DMS53 (cell line): ENCODE measurements around the gene UBTF.

Source experiments
- DNase-seq: peaks from one replicate; lab custom pipeline; 2025; lab: John Stamatoyannopoulos, UW

The UBTF gene

DNA sequence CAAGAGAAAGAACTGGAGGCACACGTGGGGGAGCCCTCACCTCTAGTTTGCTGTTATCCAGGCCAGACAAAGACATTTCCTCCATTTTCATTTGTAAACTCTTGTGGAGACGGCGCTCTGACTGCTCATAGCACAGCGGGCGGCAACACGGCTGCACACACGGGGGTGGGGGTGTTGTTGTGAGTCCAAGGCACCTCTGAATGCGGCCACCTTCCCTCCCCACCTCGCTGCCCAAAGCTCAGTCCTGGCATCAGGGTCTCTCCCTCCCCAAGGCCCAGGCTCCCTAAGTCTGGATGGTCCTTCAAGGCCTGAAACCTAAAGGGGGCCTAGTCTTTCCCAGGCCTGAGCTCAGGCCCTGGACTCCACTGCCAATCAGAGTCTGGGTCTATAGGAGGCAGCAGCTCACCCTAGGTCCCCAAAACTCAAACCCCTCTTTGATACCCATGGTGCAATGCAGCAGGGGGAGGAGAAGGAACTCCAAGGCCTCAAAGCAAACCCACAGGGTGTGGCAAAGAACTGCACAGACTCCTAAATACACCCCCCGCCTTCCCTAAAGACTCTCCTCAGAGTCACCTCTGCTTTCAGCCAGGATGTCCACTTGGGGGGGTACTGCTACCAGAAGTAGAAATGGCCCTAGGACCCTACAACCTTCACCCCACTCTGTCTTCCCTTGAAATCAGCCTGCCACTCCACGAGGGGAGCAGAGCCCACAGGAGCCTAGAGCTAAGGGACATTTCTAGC is 21.3 kb downstream of the UBTF start:
- DNase-seq, result no peak

DNA sequence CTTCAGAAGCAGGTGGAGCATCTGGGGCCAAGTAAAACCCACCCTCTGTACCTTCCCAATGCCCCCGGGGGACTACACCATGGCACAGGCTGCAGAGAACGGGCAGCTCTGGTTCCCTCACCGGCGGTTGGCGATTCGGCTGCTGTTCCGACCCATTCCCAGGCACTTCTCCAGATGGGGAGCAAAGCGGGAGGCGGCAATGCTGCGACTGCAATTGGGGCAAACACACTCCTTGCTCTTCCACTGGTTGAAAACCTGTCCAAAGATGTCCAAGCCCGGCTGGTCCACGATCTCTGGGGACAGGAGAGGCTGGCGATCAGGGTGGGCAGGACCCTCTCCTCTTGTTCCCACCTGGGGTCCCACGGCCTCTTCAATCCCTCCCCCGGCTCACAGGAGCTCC is 22.4 kb downstream of the UBTF start:
- no peak for DNase-seq

- DNase-seq, result no peak
Measured at GRCh38 chr17:44193326-44194084, 26.0 kb downstream of the UBTF start.

DNA sequence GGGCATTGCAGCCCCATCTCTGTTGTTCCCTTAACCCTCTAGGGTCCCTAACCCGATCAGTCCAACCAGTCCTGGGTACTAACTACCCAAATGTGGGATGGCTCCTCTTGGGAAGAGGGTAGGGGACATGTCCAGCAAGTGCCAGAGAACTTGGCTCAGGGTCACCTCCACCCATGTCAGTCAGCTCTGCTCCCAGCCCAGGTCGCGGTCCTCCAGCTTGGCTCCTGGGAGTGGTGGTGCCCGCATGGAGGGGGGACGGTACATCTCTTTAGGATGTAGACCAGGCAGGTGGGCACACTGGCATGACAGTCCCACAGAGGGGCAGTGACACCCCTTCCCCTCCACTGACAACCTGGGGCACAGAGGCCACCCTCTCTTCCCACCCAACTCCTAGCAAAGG is 26.7 kb downstream of the UBTF start:
- DNase-seq, result no peak

DNA sequence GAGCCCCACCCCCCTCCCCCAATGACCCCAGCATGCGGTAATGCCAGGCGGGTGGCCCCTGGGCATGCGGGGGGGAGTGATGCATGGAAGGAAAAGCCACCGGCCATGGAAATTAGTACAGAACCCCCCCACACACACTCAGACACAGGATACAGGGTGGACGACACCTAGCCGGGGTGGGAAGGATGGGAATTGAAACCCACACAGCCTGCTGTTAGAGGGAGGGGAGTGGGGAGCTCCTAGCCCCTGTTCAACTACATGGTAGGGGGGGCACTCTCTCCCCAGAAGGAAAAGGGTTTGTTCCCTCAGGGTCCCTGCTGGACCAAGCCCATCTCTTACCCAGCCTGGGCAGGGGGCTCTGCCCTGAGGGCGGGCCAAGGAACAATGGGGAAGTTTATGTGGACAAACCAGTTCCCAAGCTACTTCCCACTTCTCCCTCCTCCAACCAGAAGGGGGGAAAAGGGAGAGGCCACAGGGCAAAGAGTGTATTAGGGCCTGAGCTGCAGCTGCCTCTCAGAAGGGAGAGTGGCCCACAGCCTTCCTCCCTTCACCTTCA is 27.5 kb downstream of the UBTF start:
- no peak for DNase-seq

GRCh38 chr17:44191369-44191768 is 28.1 kb downstream of the UBTF start:
- DNase-seq, result no peak

DNA sequence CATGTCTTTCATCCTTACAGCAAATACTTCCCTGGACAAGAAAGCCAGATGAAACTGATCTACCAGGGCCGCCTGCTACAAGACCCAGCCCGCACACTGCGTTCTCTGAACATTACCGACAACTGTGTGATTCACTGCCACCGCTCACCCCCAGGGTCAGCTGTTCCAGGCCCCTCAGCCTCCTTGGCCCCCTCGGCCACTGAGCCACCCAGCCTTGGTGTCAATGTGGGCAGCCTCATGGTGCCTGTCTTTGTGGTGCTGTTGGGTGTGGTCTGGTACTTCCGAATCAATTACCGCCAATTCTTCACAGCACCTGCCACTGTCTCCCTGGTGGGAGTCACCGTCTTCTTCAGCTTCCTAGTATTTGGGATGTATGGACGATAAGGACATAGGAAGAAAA is 29.0 kb downstream of the UBTF start:
- no peak for DNase-seq

GRCh38 chr17:44188576-44189403 is 30.7 kb downstream of the UBTF start:
- no peak for DNase-seq

DNA sequence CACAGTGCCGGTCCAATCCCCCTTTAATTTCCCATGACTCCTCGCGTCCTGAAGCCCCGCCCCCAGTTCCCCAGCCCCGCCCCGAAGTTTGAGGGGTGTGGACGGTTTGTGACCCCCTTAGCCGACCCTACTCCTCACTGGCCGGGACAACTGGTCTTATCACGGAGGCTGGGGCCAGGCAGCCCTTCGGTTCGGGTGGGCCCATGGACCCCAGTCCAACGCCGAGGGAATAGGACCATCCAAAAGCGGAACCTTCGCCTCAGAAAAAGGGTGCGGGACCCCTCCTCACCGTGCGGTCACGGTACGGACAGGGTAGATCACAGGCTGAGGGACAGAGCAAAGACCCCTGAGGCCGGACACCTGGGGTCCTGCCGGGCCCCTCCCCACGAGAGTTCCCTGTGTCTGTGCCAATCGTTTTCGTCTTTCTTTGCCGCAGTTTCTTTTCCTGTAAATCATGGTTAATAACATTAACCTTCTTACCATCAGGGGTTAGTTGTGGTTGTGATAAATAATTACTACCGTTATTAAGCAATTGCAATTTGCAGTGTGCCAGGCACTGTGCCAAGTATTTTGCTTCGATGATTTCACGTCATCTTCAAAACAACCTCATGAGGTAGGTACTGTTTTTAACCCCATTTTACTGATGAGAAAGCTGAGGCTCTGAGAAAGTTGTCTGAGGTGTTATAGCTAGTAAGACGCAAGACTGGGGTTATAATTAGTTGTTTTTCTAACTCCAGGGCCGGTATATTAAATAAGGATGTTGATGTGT is 32.2 kb downstream of the UBTF start:
- DNase-seq, result peak; percentile 51

GRCh38 chr17:44186307-44187130 is 33.0 kb downstream of the UBTF start, which contains the start of gene TMUB2:
TSS of gene TMUB2 (plus strand) at chr17:44186972. CDS start at chr17:44187709, 737 bp downstream.
- peak; percentile 100 for DNase-seq

DNA sequence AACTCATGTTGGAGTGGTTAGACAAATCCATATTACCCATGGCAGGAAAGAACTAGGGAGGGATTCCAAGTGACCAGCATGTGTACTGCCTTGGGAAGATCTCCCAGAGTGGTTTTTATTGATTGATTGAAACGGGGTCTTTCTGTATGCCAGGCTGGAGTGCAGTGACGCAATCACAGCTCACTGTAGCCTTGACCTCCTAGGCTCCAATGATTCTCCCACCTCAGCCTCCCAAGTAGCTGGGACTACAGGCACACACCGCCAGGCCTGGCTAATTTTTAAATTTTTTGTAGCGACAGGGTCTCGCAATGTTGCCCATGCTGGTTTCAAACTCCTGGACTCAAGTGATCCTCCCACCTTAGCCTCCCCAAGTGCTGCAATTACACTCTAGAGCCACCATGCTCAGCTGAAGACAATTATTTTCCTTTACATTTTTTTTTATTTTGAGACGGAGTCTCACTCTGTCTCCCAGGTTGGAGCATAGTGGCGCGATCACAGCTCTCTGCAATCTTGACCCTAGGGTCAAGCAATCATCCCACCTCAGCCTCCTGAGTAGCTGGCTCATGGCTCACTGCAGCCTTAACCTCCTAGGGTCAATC is 35.2 kb downstream of the UBTF start:
- DNase-seq, result no peak

DNA sequence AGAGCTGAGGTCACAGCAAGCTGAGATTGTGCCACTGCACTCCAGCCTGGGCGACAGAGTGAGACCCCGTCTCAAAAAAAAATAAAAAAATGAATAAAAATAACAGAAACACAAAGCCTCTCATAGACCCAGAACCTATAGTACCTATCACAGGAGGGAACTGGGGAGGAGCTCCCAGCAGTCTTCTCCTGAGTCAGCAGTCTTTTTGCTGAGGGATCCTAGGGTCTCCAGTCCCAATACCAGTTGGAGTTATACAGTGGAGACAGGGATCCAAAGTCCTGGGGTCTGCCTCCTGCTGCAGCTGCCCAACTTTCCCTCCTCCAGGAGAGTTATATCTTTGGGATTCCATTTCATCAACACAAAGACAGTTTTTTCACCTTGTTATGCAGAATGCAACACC is 36.5 kb downstream of the UBTF start:
- DNase-seq, result no peak

DNA sequence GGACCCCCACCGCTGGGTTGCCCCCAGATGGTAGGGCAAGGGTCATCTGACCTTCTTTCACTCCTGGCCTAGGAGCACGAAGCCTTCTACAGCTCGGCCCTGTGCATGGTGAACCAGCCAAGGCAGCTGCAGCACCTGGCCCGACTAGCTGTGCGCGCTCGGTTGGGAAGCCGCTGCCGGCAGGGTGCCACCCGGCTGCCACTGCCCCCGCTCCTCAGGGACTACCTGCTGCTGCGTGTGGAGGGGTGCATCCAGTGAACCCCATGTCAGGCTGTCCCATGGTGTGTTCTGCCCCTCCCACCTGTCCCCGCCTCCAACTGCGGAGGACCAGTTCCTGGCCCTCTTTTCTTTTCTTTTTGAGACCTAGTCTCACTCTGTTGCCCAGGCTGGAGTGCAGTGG is 41.3 kb downstream of the UBTF start:
- no peak for DNase-seq

- no peak for DNase-seq
Measured at GRCh38 chr17:44177640-44178039, 41.8 kb downstream of the UBTF start.

DNA sequence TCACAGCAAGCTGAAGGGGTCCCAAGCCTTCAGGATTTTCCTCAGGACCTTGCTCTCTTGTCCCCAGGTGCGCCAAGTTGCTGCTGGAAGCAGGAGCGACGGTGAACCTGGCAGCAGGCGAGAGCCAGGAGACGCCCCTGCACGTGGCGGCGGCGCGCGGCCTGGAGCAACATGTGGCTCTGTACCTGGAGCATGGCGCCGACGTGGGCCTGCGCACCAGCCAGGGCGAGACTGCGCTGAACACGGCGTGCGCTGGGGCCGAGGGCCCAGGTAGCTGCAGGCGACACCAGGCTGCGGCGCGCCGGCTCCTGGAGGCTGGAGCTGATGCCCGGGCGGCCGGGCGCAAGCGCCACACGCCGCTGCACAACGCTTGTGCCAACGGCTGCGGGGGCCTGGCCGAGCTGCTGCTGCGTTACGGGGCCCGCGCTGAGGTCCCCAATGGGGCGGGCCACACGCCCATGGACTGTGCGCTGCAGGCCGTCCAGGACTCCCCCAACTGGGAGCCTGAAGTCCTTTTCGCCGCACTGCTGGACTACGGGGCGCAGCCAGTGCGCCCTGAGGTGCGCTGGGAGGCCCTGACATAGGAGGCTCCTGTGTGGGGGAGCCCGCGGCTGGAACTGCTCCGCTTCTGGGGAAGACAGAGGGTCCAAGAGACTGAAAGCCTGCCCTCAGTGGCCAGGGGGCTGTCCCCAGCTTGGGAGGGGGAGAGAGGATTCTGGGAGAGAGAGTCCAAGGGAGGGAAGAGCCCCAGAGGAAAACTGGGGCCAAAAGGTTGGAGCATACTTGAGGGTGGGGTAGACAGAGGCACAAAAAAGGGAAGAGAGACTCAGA is 42.6 kb downstream of the UBTF start:
- no peak for DNase-seq

DNA sequence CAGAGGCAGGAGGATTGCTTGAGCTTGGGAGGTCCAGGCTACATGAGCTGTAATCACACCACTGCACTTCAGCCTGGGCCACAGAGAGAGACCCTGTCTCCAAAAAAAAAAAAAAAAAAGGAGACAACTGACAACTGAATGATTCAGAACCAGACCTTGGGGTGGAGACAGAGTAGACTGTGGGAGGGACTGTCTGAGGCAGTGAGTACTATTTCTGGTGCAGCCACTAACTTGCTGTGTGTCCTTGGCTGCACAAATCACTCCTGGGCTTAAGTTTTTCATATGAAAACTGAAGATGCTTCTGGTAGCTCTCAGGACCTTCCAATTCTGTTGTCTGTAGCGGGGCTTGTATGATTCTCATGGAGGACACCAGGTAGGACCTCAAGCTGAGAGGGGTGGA is 43.2 kb downstream of the UBTF start:
- DNase-seq, result no peak

DNA sequence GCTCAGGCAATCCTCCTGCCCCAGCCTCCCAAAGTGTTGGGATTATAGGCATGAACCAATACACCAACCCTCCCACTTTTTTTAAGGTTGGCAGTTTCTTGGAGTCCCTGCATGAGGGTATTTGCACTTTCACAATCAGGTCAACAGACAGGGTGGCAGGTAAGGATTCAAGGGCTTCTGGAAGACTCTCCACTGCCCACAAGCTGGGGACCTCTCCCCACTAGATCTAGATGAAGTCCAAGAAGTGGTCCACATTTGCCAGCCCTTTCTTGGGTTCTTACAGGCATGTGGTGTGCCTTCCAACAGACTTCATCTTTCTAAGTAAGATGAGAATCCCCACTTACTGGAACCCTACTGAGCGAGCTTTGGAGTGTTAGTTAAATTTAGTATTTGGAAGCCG is 45.0 kb downstream of the UBTF start:
- DNase-seq, result no peak

DNA sequence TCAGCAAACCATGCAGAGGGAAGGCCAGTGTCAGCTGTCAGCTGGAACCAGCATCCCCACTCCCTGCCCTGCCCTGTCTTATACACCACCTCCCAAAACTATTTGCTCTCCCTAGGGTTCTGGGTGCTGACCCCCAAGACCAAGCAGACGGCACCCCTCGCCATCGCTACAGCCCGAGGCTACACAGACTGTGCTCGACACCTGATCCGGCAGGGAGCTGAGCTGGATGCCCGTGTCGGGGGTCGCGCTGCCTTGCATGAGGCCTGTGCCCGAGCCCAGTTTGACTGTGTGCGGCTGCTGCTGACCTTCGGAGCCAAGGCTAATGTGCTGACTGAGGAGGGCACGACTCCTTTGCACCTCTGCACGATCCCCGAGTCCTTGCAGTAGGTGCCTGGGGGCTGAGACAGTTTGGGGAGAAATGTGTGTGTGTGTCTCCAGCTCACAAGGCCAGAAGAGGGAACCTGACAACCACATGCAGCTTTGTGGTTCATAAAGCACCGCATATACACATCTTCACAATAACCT is 47.5 kb downstream of the UBTF start:
- no peak for DNase-seq
